ENCODE data around the gene RNASE9.
"Not testable (repeated sequence)": the region's sequence is repeated elsewhere in the genome, so short reads cannot be mapped to it uniquely, and the experiment has no call there.

The RNASE9 gene

DNA sequence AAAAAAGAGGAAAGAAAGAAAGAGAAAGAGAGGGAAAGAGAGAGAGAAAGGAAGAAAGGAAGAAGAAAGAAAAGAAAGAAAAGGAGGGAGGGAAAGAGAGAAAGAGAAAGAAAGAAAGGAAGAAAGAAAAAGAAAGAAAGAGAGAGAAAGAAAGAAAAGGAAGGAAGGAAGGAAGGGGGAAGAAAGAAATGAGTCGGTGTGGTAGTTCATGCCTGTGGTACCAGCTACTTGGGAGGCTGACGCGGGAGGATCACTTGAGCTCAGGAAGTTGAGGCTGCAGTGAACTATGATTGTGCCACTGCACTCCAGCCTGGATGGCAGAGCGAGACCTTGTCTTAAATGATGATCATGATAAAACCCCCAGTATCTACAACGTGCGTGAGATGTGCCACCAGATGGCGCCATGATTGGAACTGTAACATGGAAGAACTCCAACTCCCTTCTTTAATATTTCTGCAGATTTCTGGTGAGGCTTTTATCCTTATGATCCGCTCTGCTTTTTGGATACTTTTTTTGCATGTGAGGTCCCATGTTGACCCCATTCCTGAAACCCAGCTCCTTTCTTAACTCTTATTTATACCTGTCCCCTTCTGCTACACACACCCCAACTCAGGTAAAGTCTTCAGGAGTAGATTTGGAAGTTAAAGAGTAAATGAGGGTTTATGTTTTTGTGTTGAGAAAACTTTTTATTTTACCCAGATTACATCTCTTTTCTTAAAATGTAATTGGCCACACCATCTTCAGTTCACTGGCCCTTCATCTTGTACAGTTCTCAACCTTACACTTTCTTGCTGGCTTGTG is 29.9 kb downstream of the RNASE9 start:
- FAIRE-seq (no peak), DNase-seq (ENCODE audit: insufficient read length, low spot score) (peak; percentile 30)

DNA sequence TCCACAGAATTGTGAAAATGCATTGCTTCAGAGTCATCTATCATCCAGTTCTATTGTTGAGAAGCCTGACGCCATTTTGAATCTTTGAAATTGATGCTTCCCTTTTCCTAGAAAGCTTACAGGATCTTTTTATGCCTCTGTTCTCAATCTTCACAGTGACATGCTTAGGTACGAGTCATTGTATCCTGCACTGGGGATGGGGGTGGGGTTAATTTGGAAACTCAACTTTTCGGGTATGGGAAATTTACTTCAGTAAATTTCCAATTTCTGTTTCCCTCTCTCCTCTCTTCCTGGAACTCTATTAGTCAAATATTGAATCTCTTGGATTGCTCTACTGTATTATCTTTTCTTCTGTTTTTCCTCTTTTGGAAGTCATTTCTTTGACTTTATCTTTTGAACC is 31.0 kb downstream of the RNASE9 start:
- DNase-seq (ENCODE audit: insufficient read length, low spot score), result no peak

DNA sequence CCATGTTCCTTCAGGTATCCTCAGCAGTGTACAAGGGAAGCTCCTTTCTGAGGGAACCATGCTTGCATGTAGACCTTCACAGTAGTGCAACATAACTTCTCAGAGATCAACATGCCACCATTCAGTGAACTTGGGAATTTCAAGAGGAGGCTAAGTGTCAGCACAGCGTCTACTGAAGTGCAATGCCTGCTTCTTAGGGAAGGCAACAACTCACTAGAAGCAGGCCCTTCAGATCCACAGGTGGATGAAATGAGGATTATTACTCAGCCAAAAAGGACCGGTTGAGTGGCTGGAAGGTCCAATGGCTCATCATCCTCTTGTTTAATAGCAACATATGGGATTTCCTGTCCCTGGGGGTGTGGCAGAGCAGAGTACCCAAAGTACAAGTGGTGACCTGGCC is 36.8 kb downstream of the RNASE9 start:
- no peak for FAIRE-seq
- no peak for DNase-seq (ENCODE audit: insufficient read length, low spot score)

More for the DNA sequence above, 31.0 kb downstream of the RNASE9 start:
- FAIRE-seq, result no peak

DNA sequence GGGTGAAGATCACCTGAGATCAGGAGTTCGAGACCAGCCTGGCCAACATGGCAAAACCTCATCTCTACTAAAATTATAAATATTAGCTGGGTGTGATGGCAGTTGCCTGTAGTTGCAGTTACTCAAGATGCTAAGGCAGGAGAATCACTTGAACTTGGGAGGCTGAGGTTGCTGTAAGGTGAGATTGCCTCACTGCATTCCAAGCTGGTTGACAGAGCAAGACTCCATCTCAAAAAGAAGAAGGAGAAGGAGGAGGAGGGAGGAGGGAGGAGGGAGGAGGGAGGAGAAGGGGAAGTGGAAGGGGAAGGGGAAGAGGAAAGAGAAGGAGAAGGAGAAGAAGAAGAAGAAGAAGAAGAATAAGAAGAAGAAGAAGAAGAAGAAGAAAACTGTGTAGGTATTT is 38.5 kb downstream of the RNASE9 start:
- no peak for DNase-seq (ENCODE audit: insufficient read length, low spot score)
- no peak for FAIRE-seq

DNA sequence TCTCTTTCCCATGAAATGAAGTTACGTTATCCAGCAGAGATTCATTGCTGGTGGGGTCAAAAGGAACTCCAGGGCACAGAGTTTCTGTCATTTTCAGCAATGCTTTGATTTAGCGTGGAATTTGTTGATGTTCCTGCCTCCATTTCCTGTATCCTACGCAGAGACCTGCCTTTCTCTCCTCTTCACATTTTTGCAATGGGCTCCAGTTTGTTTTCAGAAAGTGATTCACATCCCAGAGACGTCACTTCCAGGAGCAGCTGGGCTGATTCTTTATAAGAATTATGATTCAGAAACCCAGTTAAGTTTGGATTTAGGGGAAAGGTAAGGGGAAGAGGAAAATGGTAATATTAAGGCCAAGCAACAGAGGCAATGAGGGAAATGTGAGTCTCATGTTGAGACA is 43.9 kb downstream of the RNASE9 start:
- no peak for FAIRE-seq
- no peak for DNase-seq (ENCODE audit: insufficient read length, low spot score)

DNA sequence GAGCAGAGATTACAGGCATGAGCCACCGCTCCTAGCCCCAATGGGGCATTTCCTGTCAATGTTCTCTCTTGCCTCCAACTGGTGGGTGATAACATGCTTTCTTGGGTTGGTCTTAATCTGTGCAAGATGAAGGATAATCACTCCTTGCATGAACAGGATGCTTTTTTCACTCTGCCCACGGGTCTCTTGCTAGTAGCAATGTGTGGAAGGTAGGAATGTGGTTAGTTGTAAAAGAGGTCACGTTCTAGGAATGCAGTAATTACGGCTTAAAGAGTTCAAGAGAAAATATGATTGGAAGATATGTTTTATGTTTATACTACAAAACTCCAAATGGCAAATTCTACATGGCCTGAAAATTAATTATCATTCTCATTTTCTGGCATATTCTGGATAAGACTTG is 45.0 kb downstream of the RNASE9 start:
- no peak for FAIRE-seq
- no peak for DNase-seq (ENCODE audit: insufficient read length, low spot score)

DNA sequence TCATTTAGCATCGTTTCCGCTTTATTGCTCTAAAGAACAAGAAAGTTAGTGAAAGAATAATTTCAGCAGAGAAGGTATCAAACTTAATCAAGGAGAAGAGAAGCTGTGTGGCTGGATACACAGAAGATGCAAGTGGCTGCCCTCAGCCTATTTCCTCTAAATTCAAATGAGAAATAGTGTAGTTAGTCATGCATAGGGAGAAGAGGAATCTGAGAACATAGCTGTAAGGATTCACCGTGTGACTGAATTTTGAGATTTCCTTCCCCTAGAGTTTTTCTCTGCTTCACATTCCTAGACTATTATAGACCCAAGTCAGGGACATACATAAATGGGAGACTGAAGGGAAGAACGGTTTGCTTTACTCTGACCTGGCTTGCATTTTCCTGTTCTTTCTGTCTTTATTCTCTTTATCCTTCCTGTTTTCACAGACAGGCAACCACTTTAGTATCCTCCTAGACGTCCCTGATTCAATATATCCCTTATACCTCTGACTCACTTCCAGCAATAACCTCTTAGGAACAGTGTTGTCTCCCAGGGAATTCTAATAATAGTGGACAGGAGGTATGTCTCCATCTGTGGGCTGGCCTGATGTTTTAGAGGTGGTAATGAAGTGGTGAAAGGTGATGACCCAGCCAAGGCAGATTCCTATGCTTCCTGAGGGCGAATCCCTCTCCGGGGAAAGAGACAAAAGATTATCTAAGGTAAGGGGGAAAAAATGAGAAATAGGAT is 48.5 kb downstream of the RNASE9 start:
- no peak for DNase-seq (ENCODE audit: insufficient read length, low spot score)
- no peak for FAIRE-seq

DNA sequence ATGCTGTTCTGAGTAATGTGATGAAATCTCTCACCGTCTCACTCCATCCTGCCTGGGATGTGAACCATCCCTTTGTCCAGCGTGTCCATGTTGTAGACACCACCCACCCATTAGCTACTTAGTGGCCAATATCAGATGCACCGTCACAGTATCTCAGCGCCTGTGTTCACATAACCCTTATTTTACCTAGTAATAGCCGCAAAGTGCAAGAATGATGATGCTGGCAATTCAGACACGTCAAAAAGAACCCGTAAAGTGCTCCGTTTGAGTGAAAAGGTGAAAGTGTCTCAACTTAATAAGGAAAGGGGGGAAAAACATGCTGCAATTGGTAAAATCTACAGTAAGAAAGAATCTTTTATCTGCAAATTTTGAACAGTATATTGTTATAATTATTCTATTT is 52.5 kb downstream of the RNASE9 start:
- FAIRE-seq (no peak), DNase-seq (ENCODE audit: insufficient read length, low spot score) (no peak)

DNA sequence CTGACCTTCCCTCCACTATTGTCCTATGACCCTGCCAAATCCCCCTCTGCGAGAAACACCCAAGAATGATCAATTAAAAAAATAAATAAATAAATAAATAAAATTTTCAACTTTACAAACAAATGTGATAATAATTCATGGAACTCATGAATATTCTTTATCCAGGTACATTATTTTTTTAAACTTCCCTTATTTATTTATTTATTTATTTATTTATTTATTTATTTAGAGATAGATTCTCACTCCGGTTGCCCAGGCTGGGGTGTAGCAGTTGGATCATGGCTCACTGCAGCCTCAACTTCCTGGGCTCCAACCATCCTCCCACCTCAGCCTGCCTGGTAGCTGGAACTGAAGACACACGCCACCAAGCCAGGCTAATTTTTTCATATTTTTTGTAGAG is 53.3 kb downstream of the RNASE9 start:
- DNase-seq (ENCODE audit: insufficient read length, low spot score); FAIRE-seq: not testable (repeated sequence)

DNA sequence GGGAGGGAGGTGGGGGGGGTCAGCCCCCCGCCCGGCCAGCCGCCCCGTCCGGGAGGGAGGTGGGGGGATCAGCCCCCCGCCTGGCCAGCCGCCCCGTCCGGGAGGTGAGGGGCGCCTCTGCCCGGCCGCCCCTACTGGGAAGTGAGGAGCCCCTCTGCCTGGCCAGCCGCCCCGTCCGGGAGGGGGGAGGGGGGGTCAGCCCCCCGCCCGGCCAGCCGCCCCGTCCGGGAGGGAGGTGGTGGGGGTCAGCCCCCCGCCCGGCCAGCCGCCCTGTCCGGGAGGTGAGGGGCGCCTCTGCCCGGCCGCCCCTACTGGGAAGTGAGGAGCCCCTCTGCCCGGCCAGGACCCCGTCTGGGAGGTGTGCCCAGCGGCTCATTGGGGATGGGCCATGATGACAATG is 54.1 kb downstream of the RNASE9 start:
- FAIRE-seq, result not testable (repeated sequence)

DNA sequence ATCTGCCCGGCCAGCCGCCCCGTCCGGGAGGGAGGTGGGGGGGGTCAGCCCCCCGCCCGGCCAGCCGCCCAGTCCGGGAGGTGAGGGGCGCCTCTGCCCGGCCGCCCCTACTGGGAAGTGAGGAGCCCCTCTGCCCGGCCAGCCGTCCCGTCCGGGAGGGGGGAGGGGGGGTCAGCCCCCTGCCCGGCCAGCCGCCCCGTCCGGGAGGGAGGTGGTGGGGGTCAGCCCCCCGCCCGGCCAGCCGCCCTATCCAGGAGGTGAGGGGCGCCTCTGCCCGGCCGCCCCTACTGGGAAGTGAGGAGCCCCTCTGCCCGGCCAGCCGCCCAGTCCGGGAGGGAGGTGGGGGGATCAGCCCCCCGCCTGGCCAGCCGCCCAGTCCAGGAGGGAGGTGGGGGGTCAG is 54.6 kb downstream of the RNASE9 start:
- not testable (repeated sequence) for DNase-seq (ENCODE audit: insufficient read length, low spot score); FAIRE-seq

More for the DNA sequence above, 54.1 kb downstream of the RNASE9 start:
- not testable (repeated sequence) for DNase-seq (ENCODE audit: insufficient read length, low spot score)

Data from HTR-8/SVneo (cell line).